Measurements from ENCODE around the gene C20orf141. TPM values are rescaled to one million over a fixed set of nuclear protein-coding genes. Genes with fewer than 3 reads are reported as not detected.

C20orf141 gene
- total RNA-seq, 1 donor from 2014 or later, result not detected

- intact Hi-C loops (cut with DNase I), result no loop called here
- ATAC-seq, result no peak
- peak; percentile 52 for DNase-seq (ENCODE audit: missing footprints)
Measured at GRCh38 chr20:2838170-2838797, 23.5 kb downstream of the C20orf141 start.

GRCh38 chr20:2838847-2839671 lies 24.3 kb downstream of the C20orf141 start:
- DNase-seq (ENCODE audit: missing footprints) (peak; percentile 20), ATAC-seq (no peak)
- intact Hi-C loops (cut with DNase I), result no loop called here

- intact Hi-C loops (cut with DNase I), result loop anchor here (2.0 to 5.0 kb wide), 2 partner anchors 33 to 87 kb away; partner anchors contain the start of gene PTPRA
- ATAC-seq, result no peak
- DNase-seq (ENCODE audit: missing footprints), result peak; percentile 67
Measured at GRCh38 chr20:2839732-2840137, 24.9 kb downstream of the C20orf141 start.

GRCh38 chr20:2840138-2840966 lies 25.6 kb downstream of the C20orf141 start, which contains the start of the genes PCED1A and VPS16:
PCED1A (minus strand) TSS chr20:2840655; CDS start chr20:2839912, 743 bp downstream.
VPS16 (plus strand) TSS chr20:2840745; CDS start chr20:2840775, 30 bp downstream.
- peak; percentile 98 for ATAC-seq
- peak; percentile 92 for DNase-seq (ENCODE audit: missing footprints)

GRCh38 chr20:2840967-2841531 lies 26.3 kb downstream of the C20orf141 start:
- DNase-seq (ENCODE audit: missing footprints) (peak; percentile 88), ATAC-seq (peak; percentile 51)
- intact Hi-C loops (cut with DNase I), result loop anchor here (2.0 to 5.0 kb wide), 2 partner anchors 32 to 89 kb away; partner anchors contain the start of gene PTPRA

More at GRCh38 chr20:2840138-2840966, 25.6 kb downstream of the C20orf141 start, which contains the start of the genes PCED1A and VPS16:
- intact Hi-C loops (cut with DNase I), result loop anchor here (2.0 to 5.0 kb wide), 2 partner anchors 32 to 88 kb away; partner anchors contain the start of gene PTPRA

- DNase-seq (ENCODE audit: missing footprints) (no peak), ATAC-seq (no peak)
- intact Hi-C loops (cut with DNase I), result no loop called here
Measured at GRCh38 chr20:2845607-2846006, 30.8 kb downstream of the C20orf141 start.

- ATAC-seq, result no peak
- intact Hi-C loops (cut with DNase I), result no loop called here
Measured at GRCh38 chr20:2846698-2847097, 31.9 kb downstream of the C20orf141 start.

GRCh38 chr20:2847802-2848201 lies 33.0 kb downstream of the C20orf141 start:
- ATAC-seq (no peak), DNase-seq (ENCODE audit: missing footprints) (peak; percentile 20)
- intact Hi-C loops (cut with DNase I), result no loop called here

More at GRCh38 chr20:2846698-2847097, 31.9 kb downstream of the C20orf141 start:
- no peak for DNase-seq (ENCODE audit: missing footprints)

- intact Hi-C loops (cut with DNase I), result no loop called here
- DNase-seq (ENCODE audit: missing footprints), result no peak
- no peak for ATAC-seq
Measured at GRCh38 chr20:2849529-2849928, 34.7 kb downstream of the C20orf141 start.

- DNase-seq (ENCODE audit: missing footprints), result no peak
- ATAC-seq, result no peak
- intact Hi-C loops (cut with DNase I), result no loop called here
Measured at GRCh38 chr20:2851086-2851485, 36.3 kb downstream of the C20orf141 start.

- ATAC-seq (no peak), DNase-seq (ENCODE audit: missing footprints) (no peak)
- intact Hi-C loops (cut with DNase I), result no loop called here
Measured at GRCh38 chr20:2858591-2858990, 43.8 kb downstream of the C20orf141 start.

- no peak for DNase-seq (ENCODE audit: missing footprints)
- peak; percentile 64 for ATAC-seq
- intact Hi-C loops (cut with DNase I), result no loop called here
Measured at GRCh38 chr20:2859330-2860121, 44.7 kb downstream of the C20orf141 start.

- ATAC-seq (no peak), DNase-seq (ENCODE audit: missing footprints) (no peak)
- intact Hi-C loops (cut with DNase I), result no loop called here
Measured at GRCh38 chr20:2864626-2865025, 49.8 kb downstream of the C20orf141 start.

GRCh38 chr20:2865101-2865500 lies 50.3 kb downstream of the C20orf141 start:
- intact Hi-C loops (cut with DNase I), result no loop called here
- ATAC-seq, result no peak
- DNase-seq (ENCODE audit: missing footprints), result no peak

Data from Right ventricle myocardium inferior (tissue), 1 donor.